Stimulated activated CD8-positive, alpha-beta memory T cell treated with anti-CD3 and anti-CD28 coated beads, Interleukin-4, amount 100 ng/mL, for 1 hour (primary cell): ENCODE data around the gene MYO1F.
A peak's percentile ranks its signal among the peaks of the same experiment; 100 is the strongest.
"Not testable (repeated sequence)": the region's sequence is repeated elsewhere in the genome, so short reads cannot be mapped to it uniquely, and the experiment has no call there.

Source experiments
- DNase-seq, 2 donors: peaks; one replicate each; pipeline ENCODE4 v3.0.0-alpha.2; 2020; ENCODE audit warnings: low read depth in 2 of 2, low spot score in 1 of 2

MYO1F gene

DNA sequence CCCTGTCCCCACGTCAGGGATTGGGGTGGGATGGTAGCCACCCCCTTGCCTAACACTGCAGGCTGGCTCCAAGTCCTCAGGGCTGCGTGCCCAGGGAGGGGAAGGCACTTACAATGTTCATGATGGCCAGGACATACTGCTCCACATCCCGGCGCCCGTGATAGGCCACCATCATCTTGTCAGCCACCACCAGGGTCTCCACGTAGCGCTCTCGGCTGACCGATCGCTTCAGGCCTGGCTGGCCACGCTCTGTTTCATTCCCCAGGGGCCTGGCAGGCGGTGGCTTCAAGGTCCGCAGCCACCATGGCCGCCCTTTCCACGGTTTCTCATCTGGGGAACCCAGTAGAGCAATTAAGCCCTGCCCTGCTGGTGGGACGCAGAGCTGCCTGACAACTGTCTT lies 23.6 kb upstream of the MYO1F start:
- no peak for DNase-seq

DNA sequence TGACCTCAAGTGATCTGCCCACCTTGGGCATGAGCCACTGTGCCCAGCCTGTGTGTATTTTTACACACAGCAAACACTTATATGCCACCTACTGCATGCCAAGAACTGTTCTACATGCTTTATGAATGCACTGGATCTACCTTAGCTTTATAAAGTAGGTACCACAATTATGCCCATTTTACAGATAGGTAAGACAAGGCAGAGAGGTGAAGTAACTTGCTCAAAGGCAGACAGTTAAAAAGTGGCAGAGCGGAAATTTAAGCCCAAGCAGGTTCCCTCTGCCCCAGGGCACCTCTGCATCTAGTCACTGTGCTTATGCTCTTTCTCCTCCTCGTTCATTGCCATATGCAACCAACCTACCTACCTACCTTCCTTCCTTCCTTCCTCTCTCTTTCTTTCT lies 22.8 kb upstream of the MYO1F start:
- DNase-seq = no peak

- DNase-seq = no peak
These were observed 18.9 kb upstream of the MYO1F start for GRCh38 chr19:8596168-8596567.

DNA sequence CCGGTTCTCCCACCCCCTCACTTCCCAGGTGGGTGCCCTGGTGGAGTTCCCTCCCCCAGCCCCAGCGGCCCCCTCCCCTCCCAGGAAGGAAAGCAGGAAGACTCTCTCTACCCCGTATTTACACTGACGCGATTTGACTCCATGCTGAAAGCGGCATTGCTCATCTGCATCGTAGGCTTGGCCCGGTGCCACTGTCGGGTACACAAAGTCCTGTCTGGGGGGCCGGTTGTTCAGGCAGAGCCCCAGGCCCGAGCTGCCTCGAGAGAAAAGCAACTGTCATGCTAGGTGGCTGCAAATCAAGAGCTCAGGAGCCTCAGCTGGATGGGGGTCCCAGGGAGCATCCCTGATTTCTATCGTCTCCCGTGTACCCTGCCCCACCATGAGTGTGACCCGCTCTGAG lies 18.4 kb upstream of the MYO1F start:
- DNase-seq = no peak

DNA sequence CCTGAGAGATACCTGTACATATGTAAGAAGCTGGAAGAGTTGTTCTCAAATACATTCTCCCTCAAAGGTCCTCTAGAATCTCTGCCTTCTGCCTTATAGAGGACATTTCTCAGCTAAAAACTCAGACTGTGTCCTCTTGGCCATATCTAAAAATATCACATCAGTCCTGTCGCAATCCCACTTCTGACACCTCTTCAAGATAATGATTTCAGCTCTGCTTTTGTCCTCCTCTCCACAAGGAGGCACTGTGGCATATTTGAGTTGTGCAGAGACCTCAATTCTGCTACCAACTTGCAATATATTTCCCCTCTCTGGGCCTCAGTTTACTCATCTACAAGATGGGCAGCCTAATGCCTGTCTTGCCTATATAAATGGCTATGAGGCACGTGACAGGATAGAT lies 16.7 kb upstream of the MYO1F start:
- DNase-seq = no peak

- DNase-seq = peak; percentile 86 to 88
These were observed 15.2 kb upstream of the MYO1F start for GRCh38 chr19:8592231-8593009.

DNA sequence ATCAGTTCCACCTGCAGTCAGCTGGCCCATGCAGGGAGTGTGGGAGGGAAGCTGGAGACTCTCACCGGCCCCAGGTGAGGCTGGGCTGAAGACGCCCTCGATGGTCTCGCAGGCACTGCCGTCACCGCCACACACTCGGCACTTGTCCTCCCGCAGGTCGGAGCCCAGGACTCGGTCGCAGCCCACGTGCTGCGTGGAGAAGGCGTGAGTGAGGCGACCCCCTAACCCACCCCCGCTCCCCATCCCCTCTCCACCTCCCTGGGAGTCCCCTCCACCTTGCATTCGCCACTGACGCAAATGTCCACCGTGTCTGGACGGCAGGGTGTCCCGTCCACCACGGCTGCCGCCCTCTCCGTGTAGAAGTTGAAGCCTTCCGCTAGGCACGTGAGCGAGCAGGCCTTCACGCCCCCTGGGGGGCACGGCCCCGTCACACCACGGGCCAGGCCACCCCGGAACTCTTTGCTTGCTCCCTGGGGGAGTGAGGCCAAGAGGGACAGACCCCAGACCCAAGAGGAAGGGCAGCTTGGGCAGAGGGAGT lies 12.0 kb upstream of the MYO1F start:
- DNase-seq = no peak

- peak in 1 of 2 donors; percentile 40 for DNase-seq
These were observed 8.9 kb upstream of the MYO1F start for GRCh38 chr19:8585894-8586750.

- DNase-seq = no peak
These were observed 8.0 kb upstream of the MYO1F start for GRCh38 chr19:8584965-8585893.

- DNase-seq = peak; percentile 74 to 76
These were observed 3.6 kb upstream of the MYO1F start for GRCh38 chr19:8580710-8581281.

GRCh38 chr19:8578642-8579265 lies 1.5 kb upstream of the MYO1F start:
- DNase-seq = peak; percentile 67 to 82

DNA sequence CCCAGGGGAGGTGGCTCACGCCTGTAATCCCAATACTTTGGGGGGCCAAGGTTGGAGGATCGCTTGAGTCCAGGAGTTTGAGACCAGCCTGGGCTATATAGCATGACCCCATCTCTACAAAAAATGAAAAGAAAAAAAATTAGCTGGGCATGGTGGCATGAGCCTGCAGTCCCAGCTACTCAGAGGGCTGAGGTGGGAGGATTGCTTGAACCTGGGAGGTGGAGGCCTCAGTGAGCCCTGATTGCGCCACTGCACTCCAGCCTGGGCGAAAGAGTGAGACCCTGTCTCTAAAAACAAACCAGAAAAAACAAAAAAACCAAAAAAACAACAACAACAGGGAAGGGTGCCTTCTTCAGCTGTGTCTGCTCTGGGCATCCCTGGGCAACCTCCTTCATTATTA lies 499 bp upstream of the MYO1F start:
- no peak for DNase-seq

GRCh38 chr19:8576273-8576993 lies 809 bp downstream of the MYO1F start:
- no peak for DNase-seq

DNA sequence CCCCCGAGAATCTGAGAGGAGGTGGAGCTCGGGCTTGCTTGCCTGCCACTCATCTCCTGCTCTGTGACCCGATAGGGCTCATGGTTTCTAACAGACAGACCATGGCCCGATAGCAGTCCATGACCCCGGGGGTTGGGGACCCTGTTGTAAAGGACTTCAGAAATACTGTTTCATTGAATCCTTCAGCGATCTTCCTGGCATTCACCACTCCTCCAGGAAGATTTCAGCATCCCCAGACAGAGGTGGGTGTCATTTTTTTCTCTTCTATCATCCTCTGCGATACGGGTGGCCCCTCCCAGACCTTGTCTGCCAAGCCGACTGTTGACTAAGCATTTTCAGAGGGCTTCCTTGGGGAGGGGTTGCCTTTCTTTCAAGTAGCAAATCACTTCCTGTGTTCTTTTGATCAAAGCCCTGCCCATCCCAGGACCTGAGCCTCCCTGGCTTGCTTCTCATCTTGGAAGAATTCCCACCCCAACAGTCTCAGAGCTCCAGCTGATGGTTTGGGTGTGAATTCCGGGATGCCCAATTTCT lies 1.7 kb downstream of the MYO1F start:
- DNase-seq = no peak

GRCh38 chr19:8574619-8574922 lies 2.7 kb downstream of the MYO1F start:
- not testable (repeated sequence) for DNase-seq

DNA sequence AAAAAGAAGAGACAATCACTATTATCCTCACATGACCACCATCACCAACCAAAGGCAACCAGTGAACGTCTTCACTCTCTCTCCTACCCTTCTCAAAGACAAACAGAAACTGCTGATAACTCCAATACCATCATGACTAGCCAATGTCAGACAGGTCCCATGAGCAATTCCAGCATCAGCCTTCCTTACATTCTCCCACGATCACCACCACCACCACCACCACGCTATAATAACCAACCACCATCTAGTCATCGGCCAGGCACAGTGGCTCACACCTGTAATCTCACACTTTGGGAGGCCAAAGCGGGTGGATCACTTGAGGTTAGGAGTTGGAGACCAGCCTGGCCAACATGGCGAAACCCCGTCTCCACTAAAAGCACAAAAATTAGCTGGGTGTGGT lies 3.9 kb downstream of the MYO1F start:
- no peak for DNase-seq

GRCh38 chr19:8571006-8571411 lies 6.2 kb downstream of the MYO1F start:
- peak in 1 of 2 donors; percentile 38 for DNase-seq

DNA sequence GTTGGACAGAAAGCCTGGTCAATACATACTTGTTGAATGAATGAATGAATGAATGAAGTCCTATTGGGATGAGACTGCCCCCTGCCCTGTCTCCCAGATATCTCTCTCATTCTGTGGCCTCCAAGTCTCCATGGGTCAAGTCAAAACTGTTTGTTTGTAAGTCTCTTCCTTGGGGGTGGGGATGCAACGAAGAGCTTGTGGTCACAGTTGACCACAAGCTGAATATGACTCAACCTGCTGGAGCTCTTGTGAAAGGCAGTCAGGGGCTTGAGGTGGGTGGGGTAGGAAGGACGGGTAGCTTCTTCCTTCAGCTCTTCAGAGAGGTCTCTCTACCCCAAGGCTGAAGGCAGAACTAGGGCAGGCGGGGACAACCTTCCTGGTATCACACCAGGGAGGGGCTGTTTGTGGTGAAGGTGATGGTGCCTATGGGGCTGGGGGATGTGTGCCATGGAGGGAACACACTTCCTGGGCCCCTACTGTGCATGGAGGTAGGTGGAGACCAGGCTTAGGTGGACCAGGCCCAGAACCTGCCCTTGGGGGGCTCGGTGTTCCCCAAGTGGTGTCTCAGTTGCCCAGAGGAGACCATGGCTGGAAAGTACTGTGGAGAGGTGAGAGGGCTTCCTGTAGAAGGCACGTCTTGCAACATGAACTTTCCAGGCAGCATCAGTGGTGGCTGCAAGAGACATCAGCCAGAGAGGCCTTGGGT lies 8.0 kb downstream of the MYO1F start:
- DNase-seq = peak; percentile 36 to 49
